ENCODE measurements around the gene NOL7.

NOL7 gene

GRCh38 chr6:13597073-13597472 lies 18.1 kb upstream of the NOL7 start:
- no peak for DNase-seq (ENCODE audit: low read depth)

- no peak for DNase-seq (ENCODE audit: low read depth)
Measured at GRCh38 chr6:13600036-13600435, 15.1 kb upstream of the NOL7 start.

GRCh38 chr6:13604135-13604534 lies 11.0 kb upstream of the NOL7 start:
- no peak for DNase-seq (ENCODE audit: low read depth)

- DNase-seq (ENCODE audit: low read depth) = no peak
Measured at GRCh38 chr6:13604546-13605416, 10.4 kb upstream of the NOL7 start.

- DNase-seq (ENCODE audit: low read depth) = no peak
Measured at GRCh38 chr6:13605634-13606033, 9.5 kb upstream of the NOL7 start.

GRCh38 chr6:13611715-13612114 lies 3.4 kb upstream of the NOL7 start:
- no peak for DNase-seq (ENCODE audit: low read depth)

GRCh38 chr6:13613029-13613594 lies 2.0 kb upstream of the NOL7 start:
- no peak for DNase-seq (ENCODE audit: low read depth)

- peak; percentile 13 for DNase-seq (ENCODE audit: low read depth)
Measured at GRCh38 chr6:13614126-13614925, 809 bp upstream of the NOL7 start.

GRCh38 chr6:13615792-13616120 lies 621 bp downstream of the NOL7 start:
- DNase-seq (ENCODE audit: low read depth) = peak; percentile 22

GRCh38 chr6:13617066-13617465 lies 1.9 kb downstream of the NOL7 start:
- DNase-seq (ENCODE audit: low read depth) = no peak

- peak; percentile 3 for DNase-seq (ENCODE audit: low read depth)
Measured at GRCh38 chr6:13624871-13625288, 9.7 kb downstream of the NOL7 start.

GRCh38 chr6:13629459-13630116 lies 14.5 kb downstream of the NOL7 start:
- no peak for DNase-seq (ENCODE audit: low read depth)

- DNase-seq (ENCODE audit: low read depth) = no peak
Measured at GRCh38 chr6:13630499-13630898, 15.4 kb downstream of the NOL7 start.

- no peak for DNase-seq (ENCODE audit: low read depth)
Measured at GRCh38 chr6:13633343-13633742, 18.2 kb downstream of the NOL7 start.

GRCh38 chr6:13635948-13636658 lies 21.0 kb downstream of the NOL7 start:
- DNase-seq (ENCODE audit: low read depth) = no peak

GRCh38 chr6:13638014-13638413 lies 22.9 kb downstream of the NOL7 start:
- DNase-seq (ENCODE audit: low read depth) = no peak

GRCh38 chr6:13638626-13639025 lies 23.5 kb downstream of the NOL7 start:
- no peak for DNase-seq (ENCODE audit: low read depth)

GRCh38 chr6:13641315-13641714 lies 26.2 kb downstream of the NOL7 start:
- no peak for DNase-seq (ENCODE audit: low read depth)

- DNase-seq (ENCODE audit: low read depth) = no peak
Measured at GRCh38 chr6:13643125-13643524, 28.0 kb downstream of the NOL7 start.

GRCh38 chr6:13648850-13649249 lies 33.7 kb downstream of the NOL7 start:
- no peak for DNase-seq (ENCODE audit: low read depth)

GRCh38 chr6:13649393-13649792 lies 34.3 kb downstream of the NOL7 start:
- no peak for DNase-seq (ENCODE audit: low read depth)

GRCh38 chr6:13653296-13653695 lies 38.2 kb downstream of the NOL7 start:
- DNase-seq (ENCODE audit: low read depth) = no peak

All from stimulated activated CD4-positive, alpha-beta T cell treated with anti-CD3 and anti-CD28 coated beads, Interleukin-2, amount 100 ng/mL, for 4 hours (primary cell).